H9 (cell line): ENCODE data around the gene SNCA. TPM values are rescaled to one million over a fixed set of nuclear protein-coding genes. Genes with fewer than 3 reads are reported as not detected.

Experiments used
- DNase-seq: peaks from one replicate; pipeline ENCODE4 v3.0.0-alpha.2; 2017
- H2AFZ ChIP-seq: one replicate; pipeline ENCODE4 v1.6.1; 2013; ENCODE audit warnings: mild to moderate bottlenecking, low read length, control low read depth, moderate library complexity
- H2AK5ac ChIP-seq: 2 replicates; pipeline ENCODE4 v1.6.1; 2013; ENCODE audit warnings: low read length, control low read depth, mixed read lengths; ENCODE audit not compliant: insufficient read length
- H2BK120ac ChIP-seq: one replicate; pipeline ENCODE4 v1.6.1; 2013; ENCODE audit warnings: low read depth, mild to moderate bottlenecking, low read length, control low read depth, inconsistent platforms; ENCODE audit not compliant: poor library complexity, severe bottlenecking
- H2BK12ac ChIP-seq: 2 replicates; pipeline ENCODE4 v1.6.1; 2013; ENCODE audit warnings: low read length, control low read depth, mixed read lengths, low read depth; ENCODE audit not compliant: insufficient read length
- H2BK15ac ChIP-seq: 2 replicates; pipeline ENCODE4 v1.6.1; 2013; ENCODE audit warnings: low read depth, low read length, control low read depth
- H2BK20ac ChIP-seq: one replicate; pipeline ENCODE4 v1.6.1; 2013; ENCODE audit warnings: low read depth, mild to moderate bottlenecking, low read length, control low read depth, inconsistent platforms; ENCODE audit not compliant: poor library complexity, severe bottlenecking
- H2BK5ac ChIP-seq: 2 replicates; pipeline ENCODE4 v1.6.1; 2013; ENCODE audit warnings: low read length, control low read depth, mixed read lengths; ENCODE audit not compliant: insufficient read length
- H3K14ac ChIP-seq: 2 replicates; pipeline ENCODE4 v1.6.1; 2013; ENCODE audit warnings: low read length, control low read depth; ENCODE audit not compliant: insufficient read depth
- H3K18ac ChIP-seq: 2 replicates; pipeline ENCODE4 v1.6.1; 2013; ENCODE audit warnings: low read depth, mild to moderate bottlenecking, mixed read lengths, low read length, control low read depth; ENCODE audit not compliant: insufficient read length
- H3K23ac ChIP-seq: 2 replicates; pipeline ENCODE4 v1.6.1; 2013; ENCODE audit warnings: low read length, control low read depth, mixed read lengths, low read depth; ENCODE audit not compliant: insufficient read length
- H3K23me2 ChIP-seq: 2 replicates; pipeline ENCODE4 v1.6.1; 2013; ENCODE audit warnings: low read depth, mild to moderate bottlenecking, mixed read lengths, low read length, control low read depth; ENCODE audit not compliant: insufficient read length, poor library complexity, severe bottlenecking
- H3K27ac ChIP-seq: 2 replicates; pipeline ENCODE4 v1.5.1; 2013; ENCODE audit warnings: low read length, control low read depth, mixed read lengths, low read depth; ENCODE audit not compliant: insufficient read length
- H3K27me3 ChIP-seq: 2 replicates; pipeline ENCODE4 v1.6.1; 2013; ENCODE audit warnings: low read length, control low read depth, inconsistent platforms; ENCODE audit not compliant: insufficient read depth
- H3K4ac ChIP-seq: 2 replicates; pipeline ENCODE4 v1.6.1; 2013; ENCODE audit warnings: low read depth, mild to moderate bottlenecking, control low read depth, inconsistent platforms, low read length, moderate library complexity
- H3K4me1 ChIP-seq: 2 replicates; pipeline ENCODE4 v1.6.1; 2013; ENCODE audit warnings: low read length, control low read depth, inconsistent platforms; ENCODE audit not compliant: insufficient read depth
- H3K4me2 ChIP-seq: 2 replicates; pipeline ENCODE4 v1.6.1; 2013; ENCODE audit warnings: low read length, control low read depth, mixed read lengths; ENCODE audit not compliant: insufficient read length, insufficient read depth
- H3K56ac ChIP-seq: 2 replicates; pipeline ENCODE4 v1.6.1; 2013; ENCODE audit warnings: low read depth, mild to moderate bottlenecking, mixed read lengths, low read length, control low read depth; ENCODE audit not compliant: insufficient read length
- H3K79me1 ChIP-seq: 2 replicates; pipeline ENCODE4 v1.6.1; 2013; ENCODE audit warnings: low read depth, mild to moderate bottlenecking, moderate library complexity, low read length, control low read depth, inconsistent platforms; ENCODE audit not compliant: insufficient read depth, poor library complexity, severe bottlenecking
- H3K79me2 ChIP-seq: 2 replicates; pipeline ENCODE4 v1.6.1; 2013; ENCODE audit warnings: low read length, control low read depth, inconsistent platforms; ENCODE audit not compliant: insufficient read depth
- H3K9ac ChIP-seq: 2 replicates; pipeline ENCODE4 v1.6.1; 2013; ENCODE audit warnings: low read length, control low read depth, mixed read lengths; ENCODE audit not compliant: insufficient read length; ENCODE audit errors: extremely low read depth
- H3K9me3 ChIP-seq: one replicate; pipeline ENCODE4 v1.6.1; 2013; ENCODE audit warnings: low read depth, low read length, inconsistent platforms; ENCODE audit not compliant: control insufficient read depth
- H3T11ph ChIP-seq: one replicate; pipeline ENCODE4 v1.6.1; 2013; ENCODE audit warnings: mild to moderate bottlenecking, low read length, control low read depth, inconsistent platforms
- H4K20me1 ChIP-seq: one replicate; pipeline ENCODE4 v1.6.1; 2013; ENCODE audit not compliant: control insufficient read depth, insufficient read length, insufficient read depth
- H4K5ac ChIP-seq: 2 replicates; pipeline ENCODE4 v1.6.1; 2013; ENCODE audit warnings: low read depth, mild to moderate bottlenecking, mixed read lengths, low read length, control low read depth; ENCODE audit not compliant: insufficient read length
- H4K8ac ChIP-seq: replicated peaks from 2 replicates; pipeline ENCODE4 v1.6.1; 2013; ENCODE audit warnings: low read length, control low read depth, mixed read lengths, low read depth; ENCODE audit not compliant: insufficient read length
- H4K91ac ChIP-seq: 2 replicates; pipeline ENCODE4 v1.6.1; 2013; ENCODE audit warnings: low read depth, mild to moderate bottlenecking, moderate library complexity, mixed read lengths, low read length, control low read depth; ENCODE audit not compliant: insufficient read length
- H3K27ac Mint-ChIP-seq, 3 experiments: 2 replicates in 2 of 3; 3 replicates in 1 of 3; pipeline ENCODE4 v1.8.0; 2020 to 2021; ENCODE audit warnings: mixed read lengths in 3 of 3, mild to moderate bottlenecking in 1 of 3, moderate library complexity in 1 of 3
- H3K27me3 Mint-ChIP-seq: 2 replicates; pipeline ENCODE4 v1.8.0; 2021; ENCODE audit warnings: low read depth, mild to moderate bottlenecking, moderate library complexity, mixed read lengths
- H3K36me3 Mint-ChIP-seq, 3 experiments: 2 replicates in 2 of 3; 3 replicates in 1 of 3; pipeline ENCODE4 v1.8.0; 2020 to 2021; ENCODE audit warnings: low read depth in 3 of 3, mixed read lengths in 3 of 3; ENCODE audit not compliant: insufficient read depth in 1 of 3
- H3K4me1 Mint-ChIP-seq, 2 experiments: 2 replicates each; pipeline ENCODE4 v1.8.0; 2020; ENCODE audit warnings: mixed read lengths in 2 of 2
- H3K4me3 Mint-ChIP-seq, 2 experiments: 2 replicates in 1 of 2; 3 replicates in 1 of 2; pipeline ENCODE4 v1.8.0; 2020 to 2021; ENCODE audit warnings: mild to moderate bottlenecking in 2 of 2, mixed read lengths in 2 of 2, moderate library complexity in 1 of 2
- H3K9me3 Mint-ChIP-seq, 2 experiments: 2 replicates in 1 of 2; 3 replicates in 1 of 2; pipeline ENCODE4 v1.8.0; 2020; ENCODE audit warnings: mild to moderate bottlenecking in 2 of 2, mixed read lengths in 2 of 2, moderate library complexity in 1 of 2
- WGBS: extraction: QIAGEN DNeasy Blood & Tissue Kit; methylation state at CpG from one replicate; pipeline ENCODE4 v1.1.7; 2013; ENCODE audit warnings: missing lambda C conversion rate, low lambda C conversion rate, mixed read lengths; ENCODE audit not compliant: insufficient read length; ENCODE audit errors: extremely low coverage; 5-methylcytosine and 5-hydroxymethylcytosine counted together
- total RNA-seq: library from RNA; stranded (reverse); gene quantifications from 2 replicates; pipeline ENCODE4 v1.2.1, GENCODE V29; 2021
- TF ChIP-seq, protein P1 (sequence below): fragments of 200-600 bp; sonication (generic); conservative IDR thresholded peaks from 3 replicates; pipeline ENCODE4 v1.8.0; 2021; ENCODE audit warnings: antibody characterized with exemption, mild to moderate bottlenecking

Gene SNCA
- total RNA-seq, 1 experiment from 2014 or later, result 8.5 TPM

DNA sequence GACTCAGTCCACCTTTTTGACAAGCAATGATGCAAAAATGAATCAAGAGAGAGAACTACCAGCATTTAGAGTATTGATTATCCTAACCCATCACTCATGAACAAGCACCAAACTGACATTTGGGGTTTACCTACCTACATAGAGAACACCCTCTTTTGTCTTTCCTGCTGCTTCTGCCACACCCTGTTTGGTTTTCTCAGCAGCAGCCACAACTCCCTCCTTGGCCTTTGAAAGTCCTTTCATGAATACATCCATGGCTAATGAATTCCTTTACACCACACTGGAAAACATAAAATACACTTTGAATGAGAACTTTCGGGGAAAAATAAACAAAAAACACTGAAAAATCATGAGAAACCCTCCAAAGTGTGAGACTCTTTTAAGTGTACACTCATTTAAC lies 1.5 kb downstream of the SNCA start:
- no peak overlapping the region for H2BK12ac ChIP-seq
- no peaks in the 10 kb centered on the region for H3K79me2 ChIP-seq
- no peak overlapping the region for H4K91ac ChIP-seq
- H3K4me3 Mint-ChIP-seq, result peak overlapping the region in 1 of 2 experiments; percentile 92; a peak in 4 of 5 replicates
- no peak for DNase-seq
- H3K23me2 ChIP-seq, result peaks cover 13% of the 10 kb centered on the region
- H3K18ac ChIP-seq, result no peak overlapping the region
- H3K23ac ChIP-seq, result no peak overlapping the region
- no peak overlapping the region for H4K5ac ChIP-seq
- peaks cover 17% of the 10 kb centered on the region for H3K27me3 Mint-ChIP-seq
- no peak overlapping the region for H2AK5ac ChIP-seq
- H3K27ac Mint-ChIP-seq, result no peak overlapping the region
- H3K4ac ChIP-seq, result no peak overlapping the region
- peaks cover 3 to 14% (median 11%) of the 10 kb centered on the region in 3 experiments; a peak in 5 of 7 replicates for H3K36me3 Mint-ChIP-seq
- no peak overlapping the region for H2AFZ ChIP-seq
- no peak overlapping the region for H2BK5ac ChIP-seq
- no peaks in the 10 kb centered on the region for H3K79me1 ChIP-seq
- H2BK20ac ChIP-seq, result no peak overlapping the region
- no peak overlapping the region for H3K56ac ChIP-seq
- H3K9me3 ChIP-seq, result no peaks in the 10 kb centered on the region
- H3K4me1 Mint-ChIP-seq, result peaks cover 20 to 23% of the 10 kb centered on the region in 2 experiments
- H3K27ac ChIP-seq, result no peak overlapping the region
- WGBS, result no CpG with 5 or more reads among the region's 1 CpG
- H3K27me3 ChIP-seq, result peaks cover 6% of the 10 kb centered on the region; the same call in 1 of the 2 replicates
- H4K20me1 ChIP-seq, result no peaks in the 10 kb centered on the region
- no peaks in the 10 kb centered on the region for H3K9me3 Mint-ChIP-seq
- H3K14ac ChIP-seq, result no peak overlapping the region
- H3K4me1 ChIP-seq, result peaks cover 2% of the 10 kb centered on the region; the same call in 1 of the 2 replicates
- H2BK120ac ChIP-seq, result no peak overlapping the region
- no peak overlapping the region for H3T11ph ChIP-seq
- H2BK15ac ChIP-seq, result no peak overlapping the region
- TF ChIP-seq, protein P1, sequence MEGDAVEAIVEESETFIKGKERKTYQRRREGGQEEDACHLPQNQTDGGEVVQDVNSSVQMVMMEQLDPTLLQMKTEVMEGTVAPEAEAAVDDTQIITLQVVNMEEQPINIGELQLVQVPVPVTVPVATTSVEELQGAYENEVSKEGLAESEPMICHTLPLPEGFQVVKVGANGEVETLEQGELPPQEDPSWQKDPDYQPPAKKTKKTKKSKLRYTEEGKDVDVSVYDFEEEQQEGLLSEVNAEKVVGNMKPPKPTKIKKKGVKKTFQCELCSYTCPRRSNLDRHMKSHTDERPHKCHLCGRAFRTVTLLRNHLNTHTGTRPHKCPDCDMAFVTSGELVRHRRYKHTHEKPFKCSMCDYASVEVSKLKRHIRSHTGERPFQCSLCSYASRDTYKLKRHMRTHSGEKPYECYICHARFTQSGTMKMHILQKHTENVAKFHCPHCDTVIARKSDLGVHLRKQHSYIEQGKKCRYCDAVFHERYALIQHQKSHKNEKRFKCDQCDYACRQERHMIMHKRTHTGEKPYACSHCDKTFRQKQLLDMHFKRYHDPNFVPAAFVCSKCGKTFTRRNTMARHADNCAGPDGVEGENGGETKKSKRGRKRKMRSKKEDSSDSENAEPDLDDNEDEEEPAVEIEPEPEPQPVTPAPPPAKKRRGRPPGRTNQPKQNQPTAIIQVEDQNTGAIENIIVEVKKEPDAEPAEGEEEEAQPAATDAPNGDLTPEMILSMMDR, result no peak
- H3K4me2 ChIP-seq, result no peak overlapping the region
- H3K9ac ChIP-seq, result no peak overlapping the region
- no peak overlapping the region for H4K8ac ChIP-seq
